Activated CD4-positive, alpha-beta T cell treated with anti-CD3 and anti-CD28 coated beads, Interleukin-2, amount 50 U/mL, for 24 hours (primary cell): ENCODE results near the gene ISG20.
A peak's percentile ranks its signal among the peaks of the same experiment; 100 is the strongest.

Source experiments
- DNase-seq, 2 donors: peaks; one replicate each; pipeline ENCODE4 v3.0.0-alpha.2; 2020; ENCODE audit warnings: low read depth in 1 of 2, low spot score in 1 of 2

The ISG20 gene

DNA sequence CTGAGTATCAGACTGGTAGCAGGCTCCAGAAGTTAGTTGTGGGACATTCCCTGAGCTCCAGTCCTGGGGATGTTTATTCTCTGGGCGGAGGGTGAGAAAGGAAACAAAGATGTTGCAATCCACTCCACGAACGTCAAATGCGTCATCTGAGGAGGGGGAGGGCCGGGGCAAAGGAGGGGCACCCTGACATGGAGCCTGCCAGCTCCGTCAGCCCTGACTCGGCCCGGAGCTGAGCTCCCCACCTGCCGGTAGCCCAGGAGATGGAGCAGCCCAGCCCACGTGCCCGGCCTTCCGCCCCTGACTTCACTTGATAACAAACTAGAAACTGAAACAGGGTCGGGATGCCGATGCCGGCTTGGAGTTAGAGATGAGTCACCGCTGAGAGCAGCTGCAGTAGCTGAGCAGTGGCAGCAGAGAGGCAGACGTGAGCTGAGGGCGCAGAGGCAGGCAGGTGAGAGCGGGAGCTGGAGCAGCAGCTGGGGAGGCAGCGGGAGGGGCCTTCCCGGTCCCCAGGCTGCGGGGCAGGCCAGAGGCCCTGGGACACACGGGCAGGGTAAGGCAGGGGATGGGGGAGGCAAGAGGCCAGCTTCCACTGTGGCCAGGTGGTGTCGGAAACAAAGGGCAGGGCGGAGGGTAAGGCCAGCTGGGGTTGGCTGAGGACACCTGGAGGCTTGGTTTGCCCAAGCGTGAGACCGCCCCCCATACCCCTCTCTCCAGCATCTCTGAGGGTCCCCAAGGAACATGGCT, at the start of gene ISG20:
Gene ISG20 (plus strand): TSS at position 391 of the 747 bp plus-strand sequence. CDS start 351 bp downstream, at position 742.
- peak; percentile 86 to 93 for DNase-seq

DNA sequence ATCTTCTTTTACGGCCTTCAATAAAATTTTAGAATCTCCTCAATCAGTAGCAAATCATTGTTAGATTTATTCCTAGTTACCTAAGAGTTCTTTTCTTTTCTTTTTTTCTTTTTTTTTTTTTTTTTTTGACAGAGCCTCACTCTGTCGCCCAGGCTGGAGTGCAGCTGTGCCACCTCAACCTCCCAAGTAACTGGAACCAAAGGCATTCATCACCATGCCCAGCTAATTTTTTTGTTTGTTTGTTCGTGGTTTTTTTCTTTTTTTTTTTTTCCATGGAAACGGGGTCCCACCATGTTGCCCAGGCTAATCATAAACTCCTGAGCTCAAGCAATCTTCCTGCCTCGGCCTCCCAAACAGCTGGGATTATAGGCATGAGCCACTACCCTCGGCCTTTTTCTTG, 48.1 kb upstream of the ISG20 start:
- DNase-seq, result no peak

DNA sequence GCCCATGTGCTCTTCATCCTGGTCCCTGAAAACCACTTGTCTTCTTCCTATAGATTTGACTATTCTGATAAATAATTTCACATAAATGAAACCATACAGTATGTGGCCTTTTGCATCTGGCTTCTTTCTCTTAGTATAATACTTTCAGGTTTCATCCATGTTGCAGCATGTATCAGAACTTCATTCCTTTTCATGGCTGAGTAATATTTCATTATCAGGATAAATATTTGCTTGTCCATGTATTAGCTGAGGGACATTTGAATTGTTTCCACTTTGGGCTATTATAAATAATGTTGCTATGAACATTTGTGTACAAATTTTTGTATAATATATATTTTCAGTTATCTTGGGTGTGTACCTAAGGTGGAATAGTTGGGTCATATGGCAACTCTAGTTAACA, 47.4 kb upstream of the ISG20 start:
- no peak for DNase-seq

DNA sequence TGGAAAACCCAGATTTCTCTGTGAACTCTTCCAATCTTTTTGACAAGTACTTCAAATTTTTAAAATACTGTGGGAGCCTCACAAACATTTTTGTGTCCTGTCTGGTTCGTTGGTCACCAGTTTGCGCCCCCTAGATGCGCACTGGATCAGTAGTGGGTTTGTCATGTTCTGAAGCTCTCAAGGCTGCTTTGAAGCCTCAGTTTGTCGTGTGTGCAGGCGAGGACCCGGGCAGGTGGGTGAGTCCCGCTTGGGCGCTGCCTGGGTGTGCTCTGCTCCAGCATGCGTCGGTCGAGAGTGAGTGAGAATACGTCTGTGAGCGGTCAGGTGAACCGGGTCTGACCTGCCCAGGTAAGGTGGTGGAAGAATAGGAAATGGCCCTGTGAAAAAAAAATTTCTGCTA, 34.9 kb upstream of the ISG20 start:
- DNase-seq, result no peak

DNA sequence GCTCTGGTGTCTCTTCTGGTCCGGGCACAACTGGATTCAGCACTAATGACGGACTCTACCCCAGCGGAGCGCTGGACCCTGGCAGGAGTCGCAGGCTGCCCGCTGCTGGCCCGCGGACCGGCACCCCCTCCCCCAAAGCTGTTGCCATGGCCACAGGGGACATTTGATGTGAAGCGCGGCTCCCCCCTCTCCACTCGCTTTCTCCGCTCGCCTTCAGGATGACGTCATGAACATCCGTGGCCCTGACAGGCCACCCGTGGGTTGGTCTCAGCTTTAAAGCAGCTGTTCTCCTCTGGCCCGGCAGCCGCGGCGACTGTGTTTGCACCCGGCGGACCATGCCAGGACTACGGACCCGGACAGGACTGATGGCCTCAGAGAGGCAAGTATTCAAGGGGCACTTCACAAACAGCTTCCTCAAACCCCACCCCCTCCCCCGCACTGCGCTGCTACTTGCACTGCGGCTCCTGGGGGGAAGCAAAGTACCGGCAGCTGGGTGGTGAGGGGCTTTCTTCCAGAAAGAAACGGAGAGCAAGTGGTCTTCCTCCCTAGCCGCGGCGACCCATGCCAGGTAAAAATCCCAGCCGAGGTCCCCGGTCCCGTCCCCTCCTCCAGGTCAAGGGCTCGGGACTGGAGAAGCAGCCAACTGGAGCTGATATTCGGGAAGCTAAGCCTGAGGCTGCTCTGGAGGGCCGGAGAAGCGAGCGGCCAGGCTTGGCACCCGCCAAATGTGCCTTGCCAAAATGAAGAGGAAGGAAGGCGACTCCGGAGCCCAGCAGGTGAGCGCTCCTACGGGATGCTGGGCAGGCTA, 34.2 kb upstream of the ISG20 start:
- DNase-seq, result no peak

DNA sequence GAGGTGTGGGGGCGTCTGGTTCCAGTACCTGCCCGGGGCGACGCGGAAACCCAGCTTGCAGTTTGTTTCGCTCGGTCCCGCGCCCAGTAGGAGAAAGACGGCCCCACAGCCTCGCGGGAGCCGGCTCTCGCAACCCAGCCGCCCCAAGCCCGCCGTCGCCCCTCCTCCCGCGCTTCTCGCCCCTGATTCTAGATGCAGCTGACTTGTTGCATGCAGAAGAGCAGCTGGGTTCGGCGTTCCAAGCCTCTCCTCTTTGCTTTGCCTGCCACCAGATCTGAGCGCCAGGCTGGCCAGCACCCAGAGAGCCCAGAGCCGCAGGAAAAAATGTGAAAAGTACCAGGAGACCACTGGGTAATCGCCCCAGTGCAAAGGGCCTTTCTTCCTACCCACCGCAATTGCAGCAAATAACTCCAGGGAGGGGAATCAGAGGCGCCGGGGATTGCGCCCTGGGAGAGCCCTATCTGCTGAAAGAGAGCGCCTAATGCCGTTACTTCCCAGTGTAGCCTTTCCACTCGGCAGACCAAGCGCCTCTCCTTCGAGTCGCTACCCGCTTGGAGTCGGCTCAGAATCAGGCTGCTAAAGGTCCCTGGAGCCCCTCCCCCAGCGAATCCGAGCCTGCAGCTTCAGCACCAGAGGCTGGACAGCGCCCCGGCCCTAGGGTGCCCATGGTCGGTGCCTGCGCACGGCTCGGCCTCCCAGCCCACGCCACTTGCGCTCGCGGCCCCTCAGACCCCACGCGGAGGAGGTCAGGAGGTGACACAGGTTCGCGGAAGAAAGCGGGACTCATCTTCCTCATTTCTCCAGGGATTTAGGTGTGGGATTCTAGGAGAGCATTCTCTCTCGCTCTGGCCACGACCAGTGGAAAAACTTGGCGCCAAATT, 33.4 kb upstream of the ISG20 start:
- no peak for DNase-seq

DNA sequence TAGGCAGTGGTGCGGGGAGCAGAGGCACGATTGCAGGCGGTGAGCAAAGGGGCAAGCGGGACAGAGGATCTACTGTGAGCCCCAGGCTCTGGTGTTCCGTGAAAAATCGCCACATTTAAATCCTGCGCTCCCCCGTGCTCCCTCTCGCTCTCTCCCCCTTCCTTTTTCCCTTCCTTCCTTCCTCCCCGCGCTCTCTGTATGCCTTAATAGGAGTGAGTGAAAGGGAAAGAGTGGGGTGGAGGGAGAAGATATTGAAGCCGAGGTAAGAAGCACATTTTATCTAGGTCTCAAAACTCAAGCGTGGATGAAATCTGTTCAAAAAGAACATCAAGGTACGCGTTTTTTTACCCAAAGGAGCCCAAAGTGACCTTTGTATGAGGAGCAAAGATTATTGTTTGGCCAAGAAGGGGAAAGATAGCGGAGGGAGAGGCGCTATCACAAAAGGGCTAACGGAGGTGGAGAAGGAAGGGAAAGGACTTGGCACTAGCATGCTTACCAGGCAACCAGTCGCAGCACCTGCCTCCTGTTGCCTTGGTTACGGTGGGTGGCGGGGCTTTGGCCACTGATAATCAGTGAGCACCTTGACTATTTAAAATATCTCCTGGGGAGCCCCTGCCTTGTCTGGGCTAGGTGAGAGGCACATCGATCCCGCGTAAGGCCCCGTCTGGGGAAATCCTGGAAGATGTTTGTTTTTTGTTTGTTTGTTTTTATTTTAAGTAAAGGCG, 32.6 kb upstream of the ISG20 start:
- DNase-seq, result no peak

DNA sequence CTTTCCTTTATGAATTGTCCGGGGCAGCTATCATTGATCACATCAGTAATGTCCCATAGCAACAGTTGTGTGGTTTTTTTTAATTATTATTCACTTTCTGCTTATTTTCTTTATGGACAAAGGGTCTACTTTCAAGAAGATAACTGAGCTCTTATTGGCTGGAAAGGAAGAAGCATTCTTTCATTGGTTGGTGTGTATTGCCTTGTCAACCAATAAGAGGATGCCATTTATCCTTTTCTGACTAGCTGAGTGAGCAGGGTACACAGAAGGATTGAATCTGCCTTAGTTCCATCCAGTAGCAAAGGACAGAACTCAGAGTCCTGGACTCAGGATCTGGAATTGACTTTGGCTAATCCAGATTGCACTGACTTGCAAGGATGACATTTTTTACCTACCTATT, 30.9 kb upstream of the ISG20 start:
- DNase-seq, result no peak

DNA sequence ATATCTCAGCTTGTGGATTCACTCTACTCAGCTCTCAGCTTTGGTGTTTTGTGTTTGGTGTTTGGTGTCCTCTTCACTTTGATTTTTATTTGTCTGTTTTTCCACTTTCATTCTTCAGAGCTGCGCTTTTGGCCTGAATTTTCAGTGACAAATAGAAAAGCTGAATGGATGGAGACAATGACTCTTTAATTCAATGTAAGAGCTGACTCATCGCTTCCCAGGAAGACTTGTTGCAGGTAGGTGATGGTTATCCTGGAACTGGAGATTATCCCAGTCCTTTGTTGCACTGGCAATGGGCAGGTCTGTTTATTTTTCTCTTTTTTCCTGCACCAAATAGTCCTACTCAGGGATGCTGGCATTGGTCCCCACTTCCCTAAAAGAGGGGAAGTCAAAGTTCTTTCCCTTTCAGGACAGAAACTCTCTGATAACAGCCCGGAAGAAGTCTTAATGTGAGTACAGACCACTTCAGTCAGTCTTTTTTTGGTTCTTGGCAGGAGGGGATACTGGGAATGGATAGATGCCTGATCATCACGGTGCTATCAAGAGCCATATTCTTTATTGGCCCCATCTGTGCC, 30.1 kb upstream of the ISG20 start:
- no peak for DNase-seq

DNA sequence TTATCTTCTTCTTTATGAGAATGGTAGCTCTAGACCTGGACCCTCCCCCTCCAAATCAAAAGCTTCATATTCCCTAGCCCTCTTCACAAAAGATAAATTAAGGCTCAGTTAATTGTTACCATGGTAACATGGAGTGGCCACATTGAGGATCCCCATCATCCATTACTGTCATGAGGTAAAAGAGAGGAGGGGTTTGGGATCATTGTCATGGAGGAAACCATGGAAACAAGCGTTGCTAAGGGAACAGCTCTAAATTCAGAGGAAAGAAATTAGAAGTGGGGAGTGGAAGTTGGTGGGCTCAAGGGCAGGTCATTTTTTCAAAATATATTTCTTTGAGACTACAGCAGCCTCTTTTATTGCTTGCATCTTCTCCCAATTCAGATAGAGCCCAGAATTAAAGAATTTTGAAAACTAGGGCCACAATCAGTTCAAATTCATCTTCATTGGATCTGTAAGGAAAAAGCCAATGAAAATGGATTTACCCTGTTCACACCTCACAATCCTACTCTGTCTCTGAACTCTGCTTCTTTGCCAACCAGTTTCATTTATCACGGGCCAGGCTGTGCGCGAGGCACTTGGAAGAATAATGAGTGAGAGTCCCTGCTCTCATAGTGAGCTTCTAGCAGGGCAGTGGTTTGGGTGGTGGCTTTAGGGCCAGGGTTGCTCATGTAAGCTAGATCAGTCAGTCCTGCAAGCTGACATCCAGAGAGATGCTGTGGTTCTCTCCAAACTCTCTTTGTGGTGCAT, 29.3 kb upstream of the ISG20 start:
- DNase-seq, result no peak

DNA sequence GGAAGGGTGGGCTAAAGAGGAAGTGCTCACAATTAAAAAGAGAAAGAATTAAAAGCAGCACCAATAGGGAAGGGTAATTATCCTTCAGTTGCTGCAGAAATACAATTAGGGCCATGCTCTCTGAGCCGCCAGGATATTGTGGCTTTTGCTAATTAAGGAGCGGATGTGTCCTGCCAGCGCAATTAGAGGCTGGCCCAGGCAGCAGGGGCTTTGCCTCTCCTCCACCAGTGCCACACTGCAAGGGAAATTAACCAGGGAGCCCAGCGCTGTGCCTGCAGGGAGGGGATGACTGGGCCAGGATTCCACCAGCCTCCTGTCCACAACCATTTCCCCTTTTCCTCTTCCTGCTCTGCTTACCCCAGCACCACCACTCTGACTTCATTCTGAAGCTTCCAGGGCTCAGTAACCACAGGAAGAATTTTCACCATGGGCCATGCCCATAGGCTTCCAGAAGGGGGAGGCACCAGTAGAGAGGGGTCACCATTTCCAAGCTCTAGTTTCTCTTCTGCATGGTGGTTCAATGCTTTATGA, 28.1 kb upstream of the ISG20 start:
- DNase-seq, result no peak

DNA sequence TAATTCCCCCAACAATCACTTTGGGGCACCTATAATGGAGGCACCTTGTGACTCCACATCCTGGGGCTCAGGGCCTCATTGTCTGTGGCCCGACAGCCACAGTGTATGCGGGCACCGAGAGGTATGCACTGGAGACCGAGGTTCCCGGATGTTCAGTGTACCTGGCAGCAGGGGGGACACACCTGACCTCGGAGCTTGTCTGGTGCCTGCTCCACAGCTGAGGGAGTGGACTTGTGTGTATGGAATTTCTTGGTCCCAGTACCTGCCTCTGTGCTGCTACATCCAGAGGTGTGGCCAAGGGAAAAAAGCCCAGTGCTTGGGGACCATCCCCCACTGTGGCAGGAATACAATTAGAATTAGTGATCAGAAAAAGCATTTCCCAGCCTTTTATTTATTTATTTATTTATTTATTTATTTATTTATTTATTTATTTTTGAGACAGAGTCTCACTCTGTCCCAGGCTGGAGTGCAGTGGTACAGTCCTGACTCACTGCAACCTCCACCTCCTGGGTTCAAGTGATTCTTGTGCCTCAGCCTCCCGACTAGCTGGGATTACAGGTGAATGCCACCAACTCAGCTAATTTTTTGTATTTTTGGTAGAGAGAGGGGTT, 26.5 kb upstream of the ISG20 start:
- no peak for DNase-seq

DNA sequence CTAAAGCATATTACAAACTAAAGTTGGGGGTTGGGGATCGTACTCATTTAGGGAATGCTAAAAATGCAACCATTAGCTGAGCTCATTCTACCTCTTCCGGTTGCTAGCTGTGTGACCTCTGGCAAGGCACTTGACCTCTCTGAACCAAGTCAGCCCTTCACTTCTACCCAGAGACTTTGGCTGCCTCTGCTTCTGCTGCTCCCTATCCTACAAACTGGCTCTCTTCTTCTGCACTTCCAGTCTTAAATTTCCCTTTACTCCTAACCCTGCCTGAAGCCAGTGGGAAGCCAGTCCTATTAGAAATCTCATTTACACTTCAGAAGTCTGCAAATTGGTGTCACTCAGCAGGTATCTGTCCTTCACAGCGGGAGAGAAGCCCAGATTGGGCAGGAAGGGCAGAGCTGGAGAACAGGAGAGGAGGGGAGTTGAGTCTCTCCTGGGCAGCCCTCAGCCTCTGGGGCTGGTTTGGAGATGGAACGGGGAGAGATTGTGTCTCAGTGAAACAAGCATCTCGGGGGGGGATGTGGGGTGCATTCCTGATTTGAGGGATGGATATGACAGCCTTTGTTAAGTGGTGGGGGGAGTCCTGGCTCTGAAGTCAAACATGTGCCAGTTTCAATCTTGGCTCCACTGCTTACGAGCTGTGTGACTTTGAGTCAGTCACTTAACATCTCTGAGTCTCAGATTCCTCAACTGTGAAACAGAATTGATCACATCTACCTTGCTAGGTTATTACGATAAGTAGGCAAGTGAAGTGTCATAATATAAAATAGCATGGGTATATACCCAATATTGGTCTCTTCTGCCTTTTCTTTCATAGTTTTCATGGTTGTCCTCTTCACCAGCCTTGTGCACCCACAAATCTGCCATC, 25.5 kb upstream of the ISG20 start:
- DNase-seq, result no peak

DNA sequence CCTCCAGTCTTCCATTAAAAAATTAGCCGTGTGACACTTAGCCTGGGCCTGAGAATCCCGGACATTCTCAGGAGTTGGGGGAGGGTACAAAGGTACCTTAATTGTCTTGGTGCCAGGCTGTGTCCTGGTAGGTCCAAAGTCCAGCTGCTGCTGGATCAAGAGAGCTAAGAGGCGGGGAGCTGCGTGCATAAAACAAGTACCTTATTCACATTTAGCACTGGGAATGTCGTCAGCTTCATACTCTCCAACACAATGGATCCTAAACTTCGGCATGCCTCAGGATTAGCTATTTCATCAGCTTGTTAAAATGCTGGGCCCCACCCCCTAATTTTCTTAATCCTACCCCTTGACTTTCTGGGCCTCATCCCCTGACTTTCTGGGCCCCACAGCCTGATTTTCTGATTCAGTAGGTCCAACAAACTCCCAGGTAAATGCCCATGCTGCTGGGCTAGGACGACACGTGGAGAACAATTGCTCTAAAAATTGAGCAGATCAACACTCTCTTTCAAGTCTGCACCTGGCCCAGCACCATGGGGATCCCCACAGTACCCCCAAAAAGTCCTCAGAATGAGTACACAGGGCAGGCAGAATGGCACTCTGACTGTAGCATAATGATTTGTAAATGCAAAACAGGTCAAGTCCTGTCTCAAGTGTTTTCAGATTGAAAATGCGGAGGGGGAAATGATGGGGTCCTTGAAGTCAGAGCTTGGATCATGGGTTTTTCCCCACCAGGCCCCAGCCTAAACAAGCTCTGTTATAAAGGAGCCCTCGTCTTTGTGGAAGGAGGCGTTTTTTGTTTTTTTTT, 23.3 kb upstream of the ISG20 start:
- DNase-seq, result no peak

DNA sequence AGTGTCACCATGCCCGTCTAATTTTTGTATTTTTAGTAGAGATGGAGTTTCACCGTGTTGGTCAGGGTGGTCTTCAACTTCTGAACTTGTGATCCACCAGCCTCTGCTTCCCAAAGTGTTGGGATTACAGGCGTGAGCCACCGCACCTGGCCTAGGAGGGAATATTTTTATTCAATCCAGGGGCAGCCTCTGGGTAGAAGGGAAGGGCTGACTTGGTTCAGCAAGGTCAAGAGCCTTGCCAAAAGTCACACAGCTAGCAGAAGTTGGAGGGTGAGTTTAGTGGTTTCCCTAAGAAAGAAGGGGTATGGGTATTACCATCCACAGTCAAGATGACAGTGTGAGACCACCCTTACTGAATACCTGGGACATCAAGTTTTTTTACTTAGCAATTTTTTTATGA, 22.6 kb upstream of the ISG20 start:
- no peak for DNase-seq

DNA sequence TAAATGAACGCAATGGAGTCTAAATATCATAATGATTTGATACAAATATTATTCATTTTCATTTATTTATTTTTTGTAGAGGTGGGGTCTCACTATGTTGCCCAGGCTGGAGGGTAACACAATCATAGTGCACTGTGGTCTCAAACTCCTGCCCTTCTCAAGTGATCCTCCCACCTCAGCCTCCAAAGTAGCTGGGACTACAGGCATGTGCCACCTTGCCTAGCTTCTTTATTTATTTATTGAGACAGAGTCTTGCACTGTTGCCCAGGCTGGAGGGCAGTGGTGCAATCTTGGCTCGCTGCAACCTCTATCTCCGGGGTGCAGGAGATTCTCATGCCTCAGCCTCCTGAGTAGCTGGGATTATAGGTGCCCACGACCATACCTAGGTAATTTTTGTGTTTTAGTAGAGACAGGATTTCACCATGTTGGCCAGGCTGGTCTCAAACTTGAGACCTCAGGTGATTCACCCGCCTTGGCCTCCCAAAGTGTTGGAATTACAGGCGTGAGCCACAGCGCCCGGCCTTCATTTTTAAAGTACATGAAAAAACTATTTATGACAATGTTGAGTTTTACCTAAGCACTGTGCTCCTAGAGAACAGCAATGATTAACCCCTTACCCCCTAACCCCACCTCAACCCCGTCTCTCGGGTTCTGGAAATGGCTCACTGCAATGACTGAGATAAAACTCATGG, 21.6 kb upstream of the ISG20 start:
- DNase-seq, result no peak

DNA sequence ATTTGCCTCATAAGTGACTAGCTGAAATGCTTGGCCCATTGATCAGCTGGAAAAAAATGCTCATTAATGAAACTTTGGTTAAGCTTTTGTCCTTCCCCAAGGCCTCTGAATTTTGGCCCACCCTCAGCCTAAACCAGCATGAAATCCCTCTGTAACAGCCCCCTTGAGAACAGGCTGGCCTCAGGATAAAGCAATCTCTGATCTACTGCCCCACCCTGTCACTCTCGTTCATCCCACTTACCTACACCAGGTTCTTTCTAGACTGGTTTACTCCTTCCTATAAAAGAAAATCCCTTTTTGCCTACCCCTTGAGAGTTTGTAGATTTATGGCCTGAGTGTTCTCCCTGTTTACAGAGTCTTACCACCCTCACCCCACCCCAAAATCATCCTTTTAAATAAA, 21.0 kb upstream of the ISG20 start:
- no peak for DNase-seq
